ENCODE results near the gene FAM114A2.
"Not testable (repeated sequence)": the region's sequence is repeated elsewhere in the genome, so short reads cannot be mapped to it uniquely, and the experiment has no call there.

FAM114A2 gene

DNA sequence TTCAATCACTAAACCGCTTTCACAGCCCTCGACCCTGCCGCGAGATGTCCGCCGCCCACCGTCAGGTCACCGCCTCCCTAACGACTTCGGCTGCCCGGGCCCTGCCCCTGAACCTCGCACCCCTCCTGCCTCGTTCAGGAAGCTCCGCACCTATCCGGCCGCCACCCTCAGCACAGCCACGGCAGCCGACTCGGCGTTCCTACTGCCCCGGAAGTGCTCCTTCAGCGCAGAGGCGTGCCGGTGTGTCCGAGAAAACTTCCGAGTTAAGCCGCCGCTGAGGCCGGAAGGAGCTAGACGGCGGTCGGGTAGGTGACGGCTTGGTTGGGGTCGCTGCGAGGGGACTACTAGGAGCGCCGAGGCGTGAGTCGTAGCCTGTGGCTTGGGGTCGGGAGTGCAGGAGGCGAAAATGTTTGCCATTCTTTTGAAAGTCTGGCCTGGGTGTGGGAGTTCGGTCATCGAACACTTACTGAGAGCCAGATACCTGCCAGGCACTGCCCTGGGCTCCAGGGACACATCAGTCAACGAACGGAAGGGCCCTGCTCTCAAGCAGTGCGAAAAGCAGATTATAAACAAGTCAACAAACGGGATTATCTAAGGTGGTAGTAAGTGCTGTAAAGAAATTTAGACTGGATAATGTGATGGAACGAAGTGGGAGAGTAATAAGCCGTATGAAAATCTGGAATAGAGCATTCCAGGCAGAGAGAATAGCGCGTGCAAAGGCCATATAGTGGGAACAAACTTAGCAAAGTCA is at the start of gene FAM114A2, which contains the start of gene MFAP3:
TSS of gene FAM114A2 (minus strand) at position 204 of the 751 bp plus-strand sequence. CDS start 3,957 bp downstream, outside the sequence.
TSS of gene MFAP3 (plus strand) at position 261 of the 751 bp plus-strand sequence. CDS start 10,756 bp downstream, outside the sequence.
- DNase-seq, result peak; percentile 90

DNA sequence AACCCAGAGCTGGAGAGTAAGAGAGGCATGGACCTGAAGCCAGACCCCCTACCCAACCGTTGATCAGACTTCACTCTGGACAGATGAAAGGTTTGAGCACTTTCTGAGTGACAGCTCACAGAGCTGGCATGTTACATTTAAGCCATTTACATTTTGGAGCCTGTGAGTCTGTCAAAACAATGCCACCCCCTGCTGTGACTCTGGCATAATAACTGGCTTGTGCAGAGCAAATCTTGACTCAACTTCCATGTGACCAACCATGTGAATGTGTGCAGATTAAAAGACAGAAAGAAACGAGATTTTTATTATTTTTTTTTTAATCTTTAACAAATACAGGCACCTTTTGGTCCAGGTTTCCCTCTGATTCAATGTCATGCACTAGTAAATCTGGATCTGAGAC is 48.5 kb upstream of the FAM114A2 start:
- peak; percentile 16 for DNase-seq

DNA sequence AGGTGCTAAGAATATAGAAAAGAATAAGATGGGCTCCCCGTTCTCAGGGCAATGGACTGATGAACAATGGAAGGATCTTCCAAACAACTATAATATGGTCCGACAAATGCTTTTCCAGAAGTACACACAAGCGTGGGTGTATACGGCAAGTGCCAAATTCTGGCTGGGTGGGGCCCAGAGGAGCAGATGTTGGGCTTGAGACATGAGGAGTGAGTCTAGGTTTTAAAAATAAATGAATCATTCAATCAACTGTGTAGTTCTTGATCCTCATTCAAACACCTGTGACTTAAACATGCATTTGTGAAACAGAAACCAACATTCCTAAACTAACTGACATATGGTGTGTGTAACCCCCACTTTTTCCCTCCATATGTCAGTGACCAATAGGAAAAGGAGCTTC is 47.9 kb upstream of the FAM114A2 start:
- DNase-seq, result no peak

DNA sequence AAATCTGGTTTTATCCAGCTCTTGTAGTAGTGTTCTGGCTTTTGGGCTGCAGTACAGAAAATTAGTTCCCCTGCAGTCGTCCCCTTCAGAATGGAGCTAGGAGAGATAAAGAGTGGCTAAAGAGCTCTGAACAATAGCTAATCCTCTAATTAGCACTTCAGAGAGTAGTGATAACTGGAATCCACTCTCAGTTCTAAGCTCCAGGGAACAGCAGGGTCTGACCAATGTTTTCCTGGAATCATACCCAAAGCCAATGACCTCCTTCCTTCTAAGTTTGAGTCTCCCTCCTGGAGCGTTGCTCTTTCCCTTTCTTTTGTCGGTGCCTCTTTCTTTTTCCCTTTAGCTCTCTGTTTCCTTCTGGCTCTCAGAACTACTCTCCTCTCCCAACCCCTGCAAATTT is 47.4 kb upstream of the FAM114A2 start:
- no peak for DNase-seq

DNA sequence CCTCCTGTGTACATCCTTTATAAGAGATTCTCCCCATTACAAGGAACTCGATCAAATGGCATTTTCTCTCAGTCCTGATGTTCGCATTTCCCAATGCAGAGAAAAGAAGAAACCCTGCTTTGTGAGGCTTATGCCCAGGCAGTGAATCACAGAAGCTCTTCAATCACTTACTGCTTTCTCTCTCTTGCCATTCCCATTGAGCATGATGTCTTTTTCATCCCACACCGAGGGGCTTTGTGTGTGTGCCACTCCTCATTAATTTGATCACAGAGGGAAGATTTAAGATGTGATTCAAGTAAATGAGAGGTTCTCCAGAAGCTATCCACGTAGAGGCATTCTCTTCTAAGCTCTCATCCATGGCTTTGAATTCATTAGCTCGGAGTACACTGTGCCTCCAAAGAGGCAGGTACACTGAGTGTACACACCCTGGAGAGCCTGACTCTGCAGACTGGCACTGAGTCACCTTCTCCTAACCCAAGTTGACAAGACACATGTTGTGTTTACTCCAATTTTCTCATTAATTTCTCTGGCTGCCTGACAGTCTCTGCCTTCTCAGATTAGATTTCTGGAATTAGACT is 45.4 kb upstream of the FAM114A2 start:
- DNase-seq, result no peak

DNA sequence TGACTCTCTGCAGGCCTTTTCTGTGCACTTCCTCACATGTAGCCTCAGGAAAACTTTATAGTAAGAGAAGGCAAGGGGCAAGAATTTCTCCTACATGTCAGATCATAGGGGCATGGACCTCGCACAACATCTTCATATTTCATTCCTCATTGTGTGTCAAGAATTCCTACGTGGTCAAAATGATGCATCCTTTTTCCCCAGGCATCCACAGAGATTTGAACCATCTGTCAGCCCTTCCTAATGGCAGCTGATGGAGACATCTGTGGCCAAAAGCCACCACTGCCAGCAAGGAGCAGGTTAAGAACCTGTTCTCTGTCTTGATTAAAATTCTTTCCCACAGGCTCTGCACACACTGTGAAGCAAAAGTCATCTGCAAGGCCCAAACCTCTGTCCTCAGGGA is 42.5 kb upstream of the FAM114A2 start:
- DNase-seq, result no peak

DNA sequence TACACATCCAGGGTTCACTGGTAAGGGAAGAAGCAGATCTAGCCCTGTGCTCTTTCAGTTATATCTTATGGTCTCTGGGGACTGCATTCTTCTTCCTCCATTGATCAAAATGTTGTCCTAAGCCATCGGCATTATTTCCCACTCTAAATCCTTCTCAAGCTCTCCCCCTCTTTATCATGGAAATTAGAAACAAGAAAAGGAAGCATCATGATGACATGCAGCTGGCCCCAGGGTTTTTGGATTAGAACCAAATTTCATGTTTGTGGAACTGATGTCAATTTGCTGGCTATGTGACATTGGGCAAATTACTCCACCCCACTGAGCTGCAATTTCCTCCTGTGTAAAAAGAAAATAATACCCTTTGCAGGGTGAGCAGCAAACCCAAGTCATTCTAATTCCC is 39.6 kb upstream of the FAM114A2 start:
- DNase-seq, result no peak

DNA sequence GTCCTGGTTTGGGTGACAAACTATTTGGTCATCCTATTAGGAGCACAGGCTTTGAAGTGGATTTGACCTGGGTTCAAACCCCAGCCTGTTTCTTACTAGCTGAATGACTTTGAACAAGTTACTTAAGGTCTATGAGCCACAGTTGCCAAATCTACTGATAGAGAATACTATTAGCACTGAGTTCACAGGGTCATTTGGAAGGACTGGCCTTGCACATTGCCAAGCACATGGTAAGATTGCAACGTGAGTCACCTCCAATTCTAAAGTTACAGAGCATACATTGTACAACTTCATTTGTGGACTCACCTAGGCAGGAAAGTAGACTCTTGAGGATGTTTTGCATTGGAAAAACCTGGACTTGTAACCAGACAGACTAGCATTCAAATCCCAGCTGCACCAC is 39.0 kb upstream of the FAM114A2 start:
- peak; percentile 73 for DNase-seq

DNA sequence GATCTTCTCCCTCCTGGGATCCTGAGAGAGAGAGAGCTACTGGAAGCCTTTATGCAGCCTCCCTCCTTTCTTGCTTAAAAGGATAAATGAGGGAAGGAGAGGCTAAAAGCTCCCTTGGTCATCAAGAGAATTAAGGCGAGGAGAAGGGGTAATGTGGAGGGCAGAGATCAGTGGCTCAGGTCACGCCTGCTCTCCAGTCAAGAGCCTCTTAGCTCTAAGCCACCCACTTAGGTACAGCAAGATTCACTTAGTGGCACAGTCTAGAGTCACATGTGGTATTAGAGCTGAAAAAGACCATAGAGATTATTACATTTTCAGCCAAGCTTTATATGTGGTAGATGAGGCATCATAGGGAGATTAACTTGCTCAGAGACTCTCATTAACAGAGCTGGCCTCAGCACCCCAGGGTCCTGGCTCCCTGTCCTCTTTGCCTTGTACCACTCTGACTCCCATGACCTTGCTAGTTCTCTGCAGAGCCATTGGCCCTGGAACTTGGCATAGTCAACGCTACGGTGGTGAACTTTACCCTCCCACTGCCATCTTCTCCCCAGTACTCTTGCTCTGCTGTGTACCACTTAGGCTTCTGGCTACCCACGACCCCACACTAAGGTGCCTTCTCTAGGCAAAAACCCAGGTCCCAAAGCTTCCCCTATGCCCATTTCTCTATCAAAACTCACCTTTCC is 37.7 kb upstream of the FAM114A2 start:
- no peak for DNase-seq

DNA sequence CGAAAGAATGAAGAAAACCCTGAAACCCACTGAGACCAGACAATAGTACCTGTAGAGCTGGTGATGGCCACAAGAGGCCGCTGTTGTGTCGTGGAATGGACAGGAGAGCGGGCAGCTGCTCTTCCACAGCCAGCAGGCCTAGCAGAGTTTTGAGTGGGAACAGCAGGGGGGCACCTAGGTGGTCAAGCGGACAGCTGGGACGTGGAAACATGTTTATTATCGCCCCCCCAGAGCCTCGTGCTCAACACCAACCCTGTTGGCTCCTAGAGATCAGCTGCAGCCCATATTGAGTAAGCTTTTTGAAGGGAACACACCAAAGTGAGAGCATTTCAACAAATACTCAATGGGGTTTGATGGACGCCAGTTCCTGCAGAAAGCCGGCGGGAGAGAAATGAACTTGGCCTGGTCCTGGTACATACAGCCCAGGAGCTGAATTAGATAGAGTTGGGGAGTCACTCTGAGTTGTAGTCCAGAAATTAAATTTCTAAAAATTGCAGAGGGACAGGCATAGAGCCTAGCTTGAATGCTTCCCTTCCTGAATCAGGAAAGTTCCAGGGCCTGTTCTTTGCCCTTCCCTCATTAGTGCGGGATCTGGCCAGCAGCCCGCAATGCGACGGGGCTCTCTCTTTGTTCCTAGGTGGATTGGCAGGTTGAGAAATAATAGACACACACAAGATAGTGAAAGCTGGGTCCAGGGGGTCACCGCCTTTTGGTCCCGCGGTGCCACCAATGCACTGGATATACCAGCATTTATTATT is 33.9 kb upstream of the FAM114A2 start:
- DNase-seq, result peak; percentile 63

DNA sequence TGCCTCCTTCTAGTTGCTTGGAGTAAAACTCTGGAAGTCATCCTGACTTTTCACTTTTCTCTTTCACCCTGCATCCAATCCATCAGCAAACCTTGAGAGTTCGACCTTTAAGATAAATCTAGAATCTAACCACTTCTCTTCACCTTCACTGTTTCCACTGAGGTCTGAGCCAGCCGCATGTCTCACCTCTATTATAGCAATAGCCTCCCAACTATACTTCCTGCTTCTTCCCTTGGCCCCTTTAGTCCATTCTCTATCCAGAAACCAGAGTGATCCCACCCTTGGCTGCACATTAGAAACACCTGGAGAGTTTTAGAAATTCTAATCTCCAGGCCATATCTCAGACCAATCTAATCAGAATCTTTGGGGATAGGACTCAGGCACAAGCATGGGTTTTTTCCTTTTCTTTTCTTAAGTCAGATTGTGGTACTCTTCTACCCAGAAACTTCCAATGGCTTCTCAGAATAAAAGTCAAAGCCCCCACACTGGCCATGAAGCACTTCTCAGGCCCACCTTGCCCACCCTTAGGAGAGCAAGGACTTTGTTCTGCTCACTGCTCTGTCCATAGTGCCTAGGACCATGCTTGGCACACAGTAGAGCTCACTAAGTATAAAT is 33.2 kb upstream of the FAM114A2 start:
- no peak for DNase-seq

DNA sequence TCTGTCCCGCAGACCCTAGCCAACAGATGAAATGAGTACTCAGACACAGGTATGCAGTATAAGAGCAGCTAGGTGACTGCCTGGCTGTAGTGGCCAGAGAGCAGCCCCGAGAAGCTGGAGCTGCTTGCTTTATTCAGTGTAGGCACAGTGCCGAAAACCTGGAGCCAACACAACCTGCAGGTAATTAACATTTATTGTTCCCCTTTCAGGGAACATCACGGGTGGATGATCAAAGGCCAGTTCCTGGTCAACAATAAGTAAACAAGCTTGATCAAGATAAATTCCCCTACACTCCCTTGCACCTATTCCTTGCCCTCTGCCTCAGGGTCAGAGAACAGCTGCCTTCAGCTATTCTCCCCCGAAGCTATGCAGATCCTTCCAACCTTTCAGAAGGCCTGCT is 31.1 kb upstream of the FAM114A2 start:
- DNase-seq, result not testable (repeated sequence)

DNA sequence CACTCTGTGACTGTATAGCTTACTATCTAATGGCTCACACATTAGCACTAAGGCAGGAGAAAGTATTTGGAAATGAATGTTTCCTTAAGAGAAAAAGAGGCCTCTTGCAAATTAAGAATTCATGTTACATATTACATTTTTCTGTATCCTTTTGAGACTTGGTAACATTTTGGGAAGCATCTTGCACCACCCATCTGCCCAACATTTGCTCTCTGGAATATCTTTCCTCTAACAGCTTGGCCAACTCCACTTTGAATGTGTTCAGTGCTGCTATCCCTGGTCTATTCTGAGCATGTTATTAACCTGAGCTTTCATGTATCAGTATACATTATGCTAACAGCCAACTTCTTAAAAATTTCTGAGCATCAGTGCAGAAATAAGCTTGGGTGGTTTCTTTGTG is 27.3 kb upstream of the FAM114A2 start:
- DNase-seq, result no peak

DNA sequence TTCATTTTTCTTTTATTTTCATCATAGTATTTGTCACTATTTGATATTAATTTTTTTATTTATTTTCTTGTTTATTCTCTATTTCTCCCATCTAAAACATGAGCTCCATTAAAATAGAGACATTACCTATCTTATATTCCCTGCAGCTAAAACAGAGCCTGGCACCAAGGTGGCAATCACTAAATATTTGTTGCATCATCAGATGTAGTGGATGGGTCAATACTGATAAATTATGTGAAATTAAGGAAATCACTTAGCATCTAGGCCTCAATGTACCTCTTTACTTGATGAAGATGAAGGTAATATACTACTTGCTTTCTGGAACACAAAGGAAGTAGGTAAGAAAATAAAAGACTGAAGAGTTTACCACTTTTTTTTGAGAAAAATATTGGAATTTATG is 24.7 kb upstream of the FAM114A2 start:
- DNase-seq, result no peak

DNA sequence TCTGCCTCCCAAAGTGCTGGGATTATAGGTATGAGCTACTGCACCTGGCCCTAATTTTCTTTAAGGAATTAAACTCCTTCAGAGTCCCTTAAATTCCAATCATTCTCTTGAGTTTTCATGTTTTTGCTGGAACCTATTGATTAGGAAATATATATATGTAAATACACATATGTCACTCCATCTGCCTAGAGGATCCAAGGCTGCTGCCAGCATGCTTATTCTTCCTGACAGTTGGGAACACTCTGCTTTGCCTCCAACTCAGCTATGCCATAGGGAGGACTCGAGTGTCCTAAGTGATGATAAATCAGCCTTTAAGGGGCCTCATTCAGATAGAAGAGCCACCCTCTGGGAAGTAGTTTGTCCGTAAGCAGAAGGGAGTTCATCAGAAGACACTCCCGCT is 21.9 kb upstream of the FAM114A2 start:
- DNase-seq, result no peak

DNA sequence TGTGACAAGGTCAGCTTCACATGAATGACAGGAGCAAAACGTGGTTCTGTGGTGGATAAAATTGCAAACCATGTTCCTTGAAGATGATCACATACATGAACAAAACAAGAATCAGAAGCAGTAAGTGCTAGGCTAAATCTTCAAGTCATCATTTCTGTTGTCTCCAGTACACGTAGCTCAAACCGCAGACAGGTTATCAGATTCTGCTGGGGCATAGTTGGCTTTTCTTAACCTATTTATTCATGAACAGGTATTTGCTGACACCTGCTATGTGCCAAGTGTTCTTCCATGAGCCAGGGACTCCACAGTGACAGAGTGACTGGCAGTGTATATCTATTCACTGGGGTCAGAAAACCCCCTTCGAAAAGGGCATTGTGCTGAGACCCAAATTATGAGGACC is 20.9 kb upstream of the FAM114A2 start:
- no peak for DNase-seq

DNA sequence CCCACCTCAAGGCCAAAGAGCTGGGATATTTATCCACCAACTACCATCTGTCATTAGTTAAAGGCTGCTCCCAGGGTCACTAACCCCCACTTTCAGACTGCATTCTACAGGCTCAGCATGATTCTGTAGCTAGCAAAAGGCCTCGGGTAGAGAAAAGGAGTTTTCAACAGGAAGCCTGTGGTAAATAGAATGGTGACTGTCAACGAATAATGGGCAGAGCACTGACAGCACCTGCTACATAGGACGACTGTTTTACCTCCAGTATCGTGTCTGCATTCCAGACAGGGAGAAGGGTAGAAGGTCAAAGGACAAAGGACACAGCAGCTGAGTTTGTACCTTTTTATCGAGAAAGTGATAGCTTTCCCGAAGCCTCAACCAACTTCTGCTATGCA is 20.3 kb upstream of the FAM114A2 start:
- no peak for DNase-seq

DNA sequence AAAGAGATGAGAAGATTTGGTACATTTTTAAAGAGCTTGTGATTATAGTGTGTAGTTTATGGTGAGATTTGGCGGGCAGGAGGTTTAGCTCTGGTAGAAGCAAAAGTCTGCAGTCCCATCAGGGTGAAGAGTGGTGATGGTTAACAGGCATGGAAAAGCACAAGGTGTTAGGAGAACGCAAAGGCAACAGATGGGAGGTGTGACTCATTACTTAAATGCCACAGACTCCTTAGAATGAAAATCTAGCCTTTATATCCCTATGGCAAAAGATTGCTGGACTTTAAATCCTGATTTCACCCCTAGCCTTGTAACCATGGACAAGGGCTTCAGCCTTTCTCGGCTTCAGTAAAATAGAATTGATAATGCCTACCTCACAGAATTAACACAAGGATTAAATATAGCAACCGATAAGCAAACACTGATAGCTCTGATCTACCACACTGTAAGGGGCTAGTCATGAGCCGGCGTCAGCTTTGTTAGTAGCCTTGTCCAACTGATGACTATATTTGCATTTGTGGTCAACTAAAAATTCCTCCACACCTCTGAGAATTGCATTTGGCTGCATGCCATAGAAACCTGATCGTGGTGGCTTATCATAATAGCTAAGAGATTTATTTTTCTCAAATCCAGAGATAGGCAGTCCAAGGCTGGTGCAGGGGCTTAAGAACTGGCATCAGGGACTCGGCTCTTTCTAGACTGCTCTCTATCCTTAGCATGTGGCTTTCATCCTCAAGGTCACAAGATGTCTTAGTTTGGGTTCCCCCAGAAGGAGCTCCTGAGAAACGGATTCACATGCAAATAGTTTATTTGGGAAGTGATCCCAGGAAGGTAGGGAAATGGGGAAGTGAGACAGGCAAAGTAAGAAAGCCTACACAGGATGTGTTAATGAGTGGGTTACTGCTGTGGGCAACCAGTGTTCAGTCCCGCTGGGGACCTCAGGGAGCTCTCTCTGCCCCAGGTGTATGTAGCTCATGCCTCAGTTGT is 19.6 kb upstream of the FAM114A2 start:
- no peak for DNase-seq

DNA sequence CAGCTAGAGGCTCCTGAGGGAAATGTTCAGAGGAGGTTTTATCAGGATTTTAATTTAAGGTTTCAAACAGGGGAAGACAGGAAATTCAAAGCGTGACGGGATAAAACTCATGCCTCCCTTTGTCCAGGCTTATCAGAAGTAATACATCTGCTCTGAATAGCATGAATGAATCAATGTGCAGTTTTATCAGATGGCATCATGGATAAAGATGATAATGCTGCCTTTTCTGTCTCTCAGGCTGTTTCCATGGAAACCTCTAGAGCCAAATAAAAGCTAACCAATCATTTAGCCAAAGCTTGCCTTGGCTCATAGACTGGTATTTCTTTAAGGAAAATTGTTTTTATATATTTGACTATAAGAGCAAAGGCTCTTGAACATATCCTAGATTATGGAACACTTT is 16.5 kb upstream of the FAM114A2 start:
- no peak for DNase-seq

DNA sequence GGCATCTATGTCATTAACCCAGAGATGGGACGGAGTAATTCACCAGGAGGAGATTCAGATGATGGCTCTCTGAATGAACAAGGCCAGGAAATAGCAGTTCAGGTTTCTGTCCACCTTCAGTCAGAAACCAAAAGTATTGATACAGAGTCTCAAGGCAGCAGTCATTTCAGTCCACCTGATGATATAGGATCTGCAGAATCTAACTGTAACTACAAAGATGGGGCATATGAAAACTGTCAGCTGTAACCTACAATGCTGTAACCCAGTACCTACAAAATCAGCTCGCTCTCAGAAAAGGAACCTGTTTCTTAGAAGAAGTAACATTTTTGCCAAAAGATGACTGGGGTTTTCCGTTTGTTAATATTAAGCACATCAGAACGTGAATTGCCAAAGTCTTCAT is 14.8 kb upstream of the FAM114A2 start:
- no peak for DNase-seq

DNA sequence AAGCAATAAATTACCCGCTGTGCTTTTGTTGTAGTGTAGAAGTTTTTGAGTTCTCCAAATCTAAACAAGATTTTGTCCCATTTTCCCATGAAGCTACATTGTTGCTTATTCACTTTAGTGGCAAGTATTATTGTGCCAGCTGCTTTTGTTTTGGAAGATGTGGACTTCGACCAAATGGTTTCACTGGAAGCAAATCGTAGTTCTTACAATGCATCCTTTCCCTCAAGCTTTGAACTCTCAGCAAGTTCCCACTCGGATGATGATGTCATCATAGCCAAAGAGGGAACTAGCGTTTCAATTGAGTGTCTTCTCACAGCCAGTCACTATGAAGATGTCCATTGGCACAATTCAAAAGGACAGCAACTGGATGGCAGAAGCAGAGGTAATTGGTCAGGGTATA is 10.9 kb upstream of the FAM114A2 start:
- DNase-seq, result no peak

DNA sequence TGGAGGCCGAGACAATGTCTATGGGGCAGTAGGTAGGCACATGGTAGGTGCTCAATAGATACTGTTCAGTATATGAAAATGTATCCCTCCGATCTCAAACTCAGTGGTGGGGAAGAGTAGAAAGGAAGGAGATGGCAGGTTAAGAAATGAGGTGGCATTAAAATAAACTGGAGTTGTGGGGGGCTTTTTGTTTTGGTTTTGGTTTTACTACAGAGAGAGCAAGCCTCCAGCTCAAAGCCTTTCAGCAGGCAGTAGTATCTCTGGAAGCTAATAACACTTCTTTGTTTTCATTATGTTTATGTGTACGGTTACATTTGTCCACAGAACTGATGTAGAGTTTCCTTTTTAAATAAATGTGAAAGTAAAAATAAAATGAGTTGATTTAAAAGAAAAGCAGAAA is 8.6 kb upstream of the FAM114A2 start:
- no peak for DNase-seq

All from HCEC 1CT (cell line).